Measurements from ENCODE around the gene ST8SIA4.

- no peak for TF ChIP-seq CTCF (IDR thresholded peaks at IDR 0.05; ENCODE audit: low read depth, low read length, poor library complexity, severe bottlenecking)
- no peak for TF ChIP-seq EZH2phosphoT487 (IDR thresholded peaks at IDR 0.05; ENCODE audit: borderline replicate concordance, low read length)
These were observed 39.3 kb downstream of the ST8SIA4 start for GRCh38 chr5:100863739-100864138.

Data from DOHH2 (cell line).